ENCODE measurements around the gene GNB1. TPM values are rescaled to one million over a fixed set of nuclear protein-coding genes. Genes with fewer than 3 reads are reported as not detected.

Gene GNB1
- total and polyA plus RNA-seq, 2 of the 4 experiments (the other 2 are of a cell fraction), result 73.5 to 371 TPM

- no peak for TF ChIP-seq MAZ (IDR thresholded peaks at IDR 0.05; ENCODE audit: borderline replicate concordance, low read depth, low read length)
- no peak for TF ChIP-seq RFX5 (IDR thresholded peaks at IDR 0.05; ENCODE audit: low read depth, low read length)
Measured at GRCh38 chr1:1752636-1753606, 138.0 kb downstream of the GNB1 start (continued).

- H2BK120ac ChIP-seq (ENCODE audit: low read depth, low read length), result no peak overlapping the region
- no peak overlapping the region for H4K91ac ChIP-seq (ENCODE audit: insufficient read depth, low read depth, low read length)
- H3K9ac ChIP-seq (ENCODE audit: low read depth, low read length), result no peak overlapping the region
- H3K23ac ChIP-seq (ENCODE audit: low read depth, low read length), result no peak overlapping the region
- peaks cover 35% of the 10 kb centered on the region for H3K36me3 ChIP-seq (ENCODE audit: control insufficient read depth, insufficient read depth, low read length)
- H2AK9ac ChIP-seq (replicated peaks; ENCODE audit: low read depth, low read length, poor library complexity), result no peak overlapping the region
- no peak overlapping the region for H3K4me3 ChIP-seq (ENCODE audit: insufficient read depth, low read depth, low read length)
- in situ Hi-C loops (cut with MboI; ENCODE audit: low sequenced_read_pairs), result no loop called here
- no peak overlapping the region for H2BK5ac ChIP-seq (ENCODE audit: low read depth, low read length, poor library complexity, severe bottlenecking)
- intact Hi-C loops (cut with micrococcal nuclease), result no loop called here
- H2BK15ac ChIP-seq (ENCODE audit: low read depth, low read length), result no peak overlapping the region
- no peak overlapping the region for H3K18ac ChIP-seq (ENCODE audit: low read depth, low read length)
- BruUV-seq (replicated peaks), result TSS peak; percentile 76
- H3K79me1 ChIP-seq (ENCODE audit: low read depth in 1 of 2, low read length in 2 of 2), result no peaks in the 10 kb centered on the region; a peak in 1 of 4 replicates
- WGBS, 2 experiments (ENCODE audit: extremely low coverage in 2 of 2, insufficient read length in 1 of 2), result 96% methylated on average over 5 of the region's 11 CpGs; no CpG with 5 or more reads in 1 of the 2 experiments
- no peak overlapping the region for H2AFZ ChIP-seq (replicated peaks; ENCODE audit: low read length, poor library complexity)
- no peak overlapping the region for H4K5ac ChIP-seq (ENCODE audit: low read depth, low read length)
- CTCF ChIA-PET, result no interaction called here
- TF ChIP-seq RFX5 (IDR thresholded peaks at IDR 0.05; ENCODE audit: low read depth, low read length) (no peak), NFE2L2 (IDR thresholded peaks at IDR 0.05; ENCODE audit: low read depth, low read length) (no peak), POLR2A (IDR thresholded peaks at IDR 0.05; ENCODE audit: low read depth, low read length) (no peak), MXI1 (IDR thresholded peaks at IDR 0.05; ENCODE audit: borderline replicate concordance, low read depth, low read length) (no peak), MAFK (IDR thresholded peaks at IDR 0.05; ENCODE audit: low read depth, low read length) (no peak), SMC3 (IDR thresholded peaks at IDR 0.05; ENCODE audit: low read depth, low read length) (no peak), FOS (IDR thresholded peaks at IDR 0.05; ENCODE audit: low read depth, low read length) (no peak), MAZ (IDR thresholded peaks at IDR 0.05; ENCODE audit: borderline replicate concordance, low read depth, low read length) (no peak), CTCF (conservative IDR thresholded peaks at IDR 0.05; ENCODE audit: low read depth, low read length) (no peak)
- H3K9me3 ChIP-seq (ENCODE audit: control insufficient read depth, insufficient read depth, low read length), result no peaks in the 10 kb centered on the region
- no peaks in the 10 kb centered on the region for H3K9me1 ChIP-seq (ENCODE audit: insufficient read depth, low read length)
- no peak overlapping the region for H2BK20ac ChIP-seq (ENCODE audit: low read depth, low read length)
- no peak overlapping the region for H2AK5ac ChIP-seq (ENCODE audit: low read depth, low read length)
- no peaks in the 10 kb centered on the region for H4K20me1 ChIP-seq (ENCODE audit: insufficient read depth, low read length)
- no peak overlapping the region for H3K27ac ChIP-seq (ENCODE audit: insufficient read depth, low read length)
- no peak overlapping the region for H3K4ac ChIP-seq (ENCODE audit: low read depth, low read length)
- no peak overlapping the region for H3K4me2 ChIP-seq (ENCODE audit: low read depth, low read length)
- DNase-seq (no peak), ATAC-seq (ENCODE audit: low read depth) (no peak)
- no peaks in the 10 kb centered on the region for H3K4me1 ChIP-seq (ENCODE audit: control insufficient read depth, insufficient read depth, low read length)
- POLR2A ChIA-PET (ENCODE audit: unreplicated experiment), result no interaction called here
- no peak overlapping the region for H4K8ac ChIP-seq (ENCODE audit: low read depth in 2 of 2, low read length in 2 of 2)
- dilution Hi-C loops (cut with HindIII; ENCODE audit: low sequenced_read_pairs, unreplicated experiment), result no loop called here
- no peak overlapping the region for H3K14ac ChIP-seq (replicated peaks; ENCODE audit: low read depth, low read length)
- H3K56ac ChIP-seq (ENCODE audit: extremely low read depth, insufficient read depth, low read length), result no peak overlapping the region
- H3K27me3 ChIP-seq (ENCODE audit: control insufficient read depth, insufficient read depth, low read length), result no peaks in the 10 kb centered on the region
Measured at GRCh38 chr1:1752190-1752589, 138.7 kb downstream of the GNB1 start.

All from IMR-90 (cell line).